KOPT-K1 (cell line): ENCODE measurements around the gene SRP72.

Experiments used
- H3K27ac ChIP-seq: fragments of 200-600 bp; sonication (generic); 2 replicates; pipeline ENCODE4 v1.5.1; 2016; ENCODE audit warnings: antibody characterized with exemption, mild to moderate bottlenecking, low read depth, low read length; ENCODE audit not compliant: poor library complexity, severe bottlenecking
- H3K36me3 ChIP-seq: fragments of 200-600 bp; sonication (generic); 2 replicates; pipeline ENCODE4 v1.5.1; 2017; ENCODE audit warnings: antibody characterized with exemption, mild to moderate bottlenecking, low read length, moderate library complexity; ENCODE audit not compliant: insufficient read depth
- H3K9me3 ChIP-seq: fragments of 200-600 bp; sonication (generic); 2 replicates; pipeline ENCODE4 v1.5.1; 2017; ENCODE audit warnings: antibody characterized with exemption, low read length, mild to moderate bottlenecking; ENCODE audit not compliant: insufficient read depth, poor library complexity, severe bottlenecking

SRP72 gene

DNA sequence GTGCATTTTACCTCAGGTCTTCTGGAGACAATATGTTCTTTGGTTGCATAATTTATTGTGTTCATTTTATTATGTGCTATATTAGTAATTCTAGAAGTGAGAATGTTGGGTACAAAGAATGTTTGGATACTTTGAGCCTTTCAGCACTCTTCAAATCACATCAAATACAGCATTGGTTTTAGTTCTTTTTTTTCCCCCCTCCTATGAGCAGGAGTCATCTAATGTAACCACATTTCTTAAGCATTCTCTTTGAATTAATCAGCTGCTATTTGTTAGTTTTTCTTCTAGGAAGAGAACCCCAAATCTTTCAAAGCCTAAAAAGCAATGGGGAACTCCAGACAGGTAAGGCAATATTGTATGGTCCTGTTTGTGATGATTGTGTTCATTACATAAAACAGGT is 84.9 kb downstream of the SRP72 start:
- no peak overlapping the region for H3K27ac ChIP-seq

More for the DNA sequence above, 84.9 kb downstream of the SRP72 start:
- H3K36me3 ChIP-seq = no peaks in the 10 kb centered on the region
- H3K9me3 ChIP-seq = no peaks in the 10 kb centered on the region
